ENCODE measurements around the gene HARBI1.

- no peak for TF ChIP-seq CTCF (IDR thresholded peaks at IDR 0.05)
- TF ChIP-seq POLR2A (IDR thresholded peaks at IDR 0.05), result no peak
- no peak for TF ChIP-seq POLR2AphosphoS5 (IDR thresholded peaks at IDR 0.05)
Observed at GRCh38 chr11:46597609-46598219, 19.3 kb downstream of the HARBI1 start.

Data from breast epithelium (tissue), 3 donors.